Measurements from ENCODE around the gene POM121C.

GRCh38 chr7:75534727-75535307 lies 48.7 kb upstream of the POM121C start:
- no peak for TF ChIP-seq CTCF (conservative IDR thresholded peaks at IDR 0.05; ENCODE audit: low read length)
- no peak for TF ChIP-seq EZH2phosphoT487 (IDR thresholded peaks at IDR 0.05; ENCODE audit: borderline replicate concordance, low read depth, low read length)

Data from OCI-LY7 (cell line).